ENCODE measurements around the gene ZNF709.
A peak's percentile ranks its signal among the peaks of the same experiment; 100 is the strongest.
"Not testable (repeated sequence)": the region's sequence is repeated elsewhere in the genome, so short reads cannot be mapped to it uniquely, and the experiment has no call there.

The ZNF709 gene

GRCh38 chr19:12484371-12485051 lies at the start of gene ZNF709:
ZNF709 (minus strand) TSS chr19:12484816; CDS start chr19:12484657, 159 bp downstream.
- peak; percentile 93 for DNase-seq

GRCh38 chr19:12527034-12527836 lies 42.6 kb upstream of the ZNF709 start:
- peak; percentile 21 for DNase-seq

- no peak for DNase-seq
Observed at GRCh38 chr19:12526542-12526941, 41.9 kb upstream of the ZNF709 start.

DNA sequence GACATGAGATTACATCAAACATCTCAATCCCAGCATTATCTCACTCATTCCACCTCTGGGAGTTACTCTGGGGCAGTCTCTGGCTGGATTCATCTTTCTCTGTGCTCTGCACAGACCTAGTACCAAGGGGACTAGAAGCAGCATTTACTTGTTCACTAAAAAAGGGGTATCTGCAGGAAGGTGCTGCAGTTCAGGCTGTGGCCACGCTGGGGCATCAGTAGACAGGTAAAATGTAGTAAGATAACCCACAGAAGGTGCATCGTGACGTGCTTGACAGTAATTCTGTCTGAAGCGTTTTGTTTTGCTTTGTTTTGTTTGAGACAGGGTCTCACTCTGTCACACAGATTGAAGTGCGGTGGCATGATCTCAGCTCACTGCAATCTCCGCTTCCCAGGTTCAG lies 37.4 kb upstream of the ZNF709 start:
- DNase-seq, result peak; percentile 26

DNA sequence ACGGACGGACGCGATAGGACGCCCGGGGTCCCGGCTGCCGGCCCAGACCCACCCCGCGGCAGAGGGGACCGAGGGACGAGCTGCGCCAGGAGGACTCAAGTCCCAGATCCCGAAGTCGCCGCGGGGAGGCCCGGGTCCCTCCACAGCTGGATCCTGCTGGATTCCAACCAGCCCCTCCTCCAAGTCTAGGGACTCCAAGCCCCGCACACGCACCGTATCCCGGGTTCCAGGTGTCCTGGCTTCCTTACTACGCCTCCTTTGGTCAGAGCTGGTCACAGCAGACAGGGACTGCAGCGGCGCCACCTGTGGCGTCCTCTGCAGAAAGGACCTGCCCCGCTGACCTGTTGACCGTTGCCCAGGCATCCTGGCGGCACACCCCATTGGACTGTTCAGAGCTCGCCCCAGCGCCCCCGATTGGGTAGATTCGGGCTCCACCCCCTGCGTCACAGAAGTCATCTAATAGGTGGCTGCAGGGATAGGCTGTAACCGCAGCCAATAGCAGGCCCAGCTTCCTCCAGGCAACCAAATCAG lies 29.0 kb upstream of the ZNF709 start:
- DNase-seq, result no peak

GRCh38 chr19:12497032-12497431 lies 12.4 kb upstream of the ZNF709 start:
- no peak for DNase-seq

GRCh38 chr19:12496480-12496879 lies 11.9 kb upstream of the ZNF709 start:
- no peak for DNase-seq

GRCh38 chr19:12495002-12495802 lies 10.6 kb upstream of the ZNF709 start:
- peak; percentile 98 for DNase-seq

DNA sequence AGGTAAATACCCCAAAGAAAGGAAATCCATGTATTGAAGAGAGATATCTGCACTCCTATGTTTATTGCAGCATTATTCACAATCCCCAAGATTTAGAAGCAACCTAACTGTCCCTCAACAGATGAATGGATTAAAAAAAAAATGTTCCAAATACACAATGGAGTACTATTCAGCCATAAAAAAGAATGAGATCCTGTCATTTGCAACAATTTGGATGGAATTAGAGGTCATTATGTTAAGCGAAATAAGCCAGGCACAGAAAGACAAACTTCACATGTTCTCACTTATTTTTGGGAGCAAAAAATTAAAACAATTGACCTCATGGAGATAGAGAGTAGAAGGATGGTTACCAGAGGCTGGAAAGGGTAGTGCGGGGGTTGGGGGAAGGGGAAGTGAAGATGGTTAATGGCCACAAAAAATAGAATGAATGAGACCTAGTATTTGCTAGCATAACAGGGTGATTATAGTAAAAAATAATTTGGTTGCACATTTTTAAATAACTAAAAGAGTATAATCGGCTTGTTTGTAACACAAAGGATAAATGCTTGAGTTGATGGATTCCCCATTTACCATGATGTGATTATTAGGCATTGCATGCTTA lies 9.7 kb upstream of the ZNF709 start:
- no peak for DNase-seq

DNA sequence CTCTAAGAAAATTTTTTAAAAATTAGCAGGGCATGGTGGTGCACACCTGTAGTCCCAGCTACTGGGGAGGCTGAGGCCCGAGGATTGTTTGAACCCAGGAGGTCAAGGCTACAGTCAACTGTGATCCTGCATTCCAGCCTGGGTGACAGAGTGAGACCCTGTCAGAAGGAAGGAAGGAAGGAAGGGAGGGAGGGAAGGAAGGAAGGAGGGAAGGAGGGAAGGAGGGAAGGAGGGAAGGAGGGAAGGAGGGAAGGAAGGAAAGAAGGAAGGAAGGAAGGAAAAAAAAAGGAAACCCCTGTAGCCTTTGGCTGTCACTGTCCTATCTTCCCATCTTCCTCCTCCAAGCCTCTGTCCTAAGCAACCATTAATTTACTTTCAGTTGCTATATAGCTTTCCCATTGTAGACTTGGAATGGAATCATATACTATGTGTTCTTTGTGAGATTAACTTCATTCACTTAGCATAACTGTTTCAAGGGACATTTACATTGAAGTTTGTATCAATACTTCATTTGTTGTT lies 1.7 kb upstream of the ZNF709 start:
- not testable (repeated sequence) for DNase-seq

DNA sequence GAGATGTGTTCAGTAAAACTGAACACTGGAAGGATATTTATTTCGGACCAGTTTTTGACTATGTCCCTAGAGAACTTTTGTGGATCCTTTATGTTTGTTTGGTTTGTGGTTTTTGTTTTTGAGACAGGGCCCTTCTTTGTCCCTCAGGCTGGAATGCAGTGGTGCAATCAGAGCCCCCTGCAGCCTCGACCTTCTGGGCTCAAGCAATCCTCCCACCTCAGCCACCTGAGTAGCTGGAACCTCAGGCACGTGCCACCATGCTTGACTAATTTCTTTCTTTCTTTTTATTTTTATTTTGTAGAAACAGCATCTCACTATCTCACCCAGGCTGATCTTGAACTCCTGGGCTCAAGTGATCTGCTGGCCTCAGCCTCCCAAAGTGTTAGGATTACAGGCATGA lies 955 bp upstream of the ZNF709 start:
- DNase-seq, result no peak

DNA sequence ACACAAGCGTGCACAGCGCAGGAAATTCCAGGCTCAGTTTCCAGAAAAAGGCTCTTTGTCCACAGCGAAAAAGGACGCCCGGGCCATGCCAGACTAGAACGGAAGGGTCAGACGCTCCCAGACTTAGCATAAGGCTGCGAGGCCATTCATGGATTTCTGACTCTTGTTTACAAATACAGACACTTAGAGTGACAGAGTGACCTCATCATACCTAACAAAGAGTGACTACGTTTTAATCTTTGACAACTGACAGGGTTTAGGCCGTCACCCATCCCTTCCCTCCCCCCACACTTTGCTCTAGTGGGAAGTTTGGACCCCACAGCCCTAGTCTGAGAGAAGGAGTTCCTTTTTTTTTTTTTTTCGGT lies 418 bp upstream of the ZNF709 start:
- DNase-seq, result no peak

DNA sequence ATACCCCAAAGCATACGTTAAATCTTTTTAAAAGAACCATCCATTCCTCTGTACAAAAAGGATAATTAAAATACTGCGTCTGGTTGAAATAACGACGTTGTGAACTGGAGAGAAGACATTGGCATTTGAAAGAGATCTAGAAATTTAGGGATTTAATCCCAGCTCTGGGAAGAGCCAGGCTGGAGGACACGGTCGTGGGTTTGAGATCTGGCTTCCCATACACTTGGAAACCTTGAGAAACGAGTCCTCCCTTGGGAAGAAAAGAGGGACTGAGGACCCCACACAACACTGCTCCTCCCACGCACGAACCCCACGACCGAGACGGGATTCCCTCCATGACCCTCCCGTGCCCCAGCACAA lies 625 bp downstream of the ZNF709 start:
- DNase-seq, result peak; percentile 51

DNA sequence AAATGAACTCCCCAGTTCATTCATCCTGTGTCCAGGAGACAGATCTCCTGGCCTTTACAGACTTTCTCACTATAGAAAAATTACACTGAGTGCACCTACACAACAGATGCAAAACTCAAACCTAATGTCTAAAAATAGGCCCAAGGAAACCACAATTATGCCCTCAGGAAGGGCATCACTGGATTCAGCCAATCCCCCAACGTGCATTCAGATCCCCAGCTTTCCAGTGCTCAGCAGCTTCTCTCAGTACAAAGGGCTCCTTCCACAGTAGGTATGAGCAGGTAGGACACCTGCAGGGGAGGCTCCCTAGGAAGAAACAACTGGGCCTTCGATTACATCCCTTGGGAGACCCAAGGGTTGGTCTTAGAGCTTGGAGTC lies 2.1 kb downstream of the ZNF709 start:
- DNase-seq, result no peak

- no peak for DNase-seq
Observed at GRCh38 chr19:12481781-12482508, 2.7 kb downstream of the ZNF709 start.

- peak; percentile 63 for DNase-seq
Observed at GRCh38 chr19:12478234-12478941, 6.2 kb downstream of the ZNF709 start.

DNA sequence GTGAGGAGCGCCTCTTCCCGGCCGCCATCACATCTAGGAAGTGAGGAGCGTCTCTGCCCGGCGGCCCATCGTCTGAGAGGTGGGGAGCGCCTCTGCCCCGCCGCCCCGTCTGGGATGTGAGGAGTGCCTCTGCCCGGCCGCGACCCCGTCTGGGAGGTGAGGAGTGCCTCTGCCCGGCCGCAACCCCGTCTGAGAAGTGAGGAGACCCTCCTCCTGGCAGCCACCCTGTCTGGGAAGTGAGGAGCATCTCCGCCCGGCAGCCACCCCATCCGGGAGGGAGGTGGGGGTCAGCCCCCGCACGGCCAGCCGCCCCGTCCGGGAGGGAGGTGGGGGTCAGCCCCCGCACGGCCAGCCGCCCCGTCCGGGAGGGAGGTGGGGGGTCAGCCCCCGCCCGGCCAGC lies 17.0 kb downstream of the ZNF709 start:
- DNase-seq, result not testable (repeated sequence)

GRCh38 chr19:12465211-12465610 lies 19.4 kb downstream of the ZNF709 start:
- no peak for DNase-seq

DNA sequence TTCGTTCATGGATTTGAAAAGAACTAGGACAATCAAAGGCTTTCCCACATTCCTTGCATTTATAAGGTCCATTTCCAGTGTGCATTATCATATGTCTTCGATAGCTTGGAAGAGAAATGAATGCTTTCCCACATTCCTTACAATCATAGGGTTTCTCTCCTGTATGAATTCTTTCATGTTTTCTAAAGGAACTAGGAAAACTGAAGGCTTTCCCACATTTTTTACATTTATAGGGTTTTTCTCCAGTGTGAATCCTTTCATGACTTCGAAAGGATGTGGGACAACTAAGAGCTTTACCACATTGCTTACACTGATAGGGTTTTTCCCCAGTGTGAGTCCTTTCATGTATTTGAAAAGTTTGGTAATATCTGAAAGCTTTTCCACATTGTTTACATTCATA lies 19.8 kb downstream of the ZNF709 start:
- no peak for DNase-seq

GRCh38 chr19:12464139-12464538 lies 20.5 kb downstream of the ZNF709 start:
- DNase-seq, result not testable (repeated sequence)

DNA sequence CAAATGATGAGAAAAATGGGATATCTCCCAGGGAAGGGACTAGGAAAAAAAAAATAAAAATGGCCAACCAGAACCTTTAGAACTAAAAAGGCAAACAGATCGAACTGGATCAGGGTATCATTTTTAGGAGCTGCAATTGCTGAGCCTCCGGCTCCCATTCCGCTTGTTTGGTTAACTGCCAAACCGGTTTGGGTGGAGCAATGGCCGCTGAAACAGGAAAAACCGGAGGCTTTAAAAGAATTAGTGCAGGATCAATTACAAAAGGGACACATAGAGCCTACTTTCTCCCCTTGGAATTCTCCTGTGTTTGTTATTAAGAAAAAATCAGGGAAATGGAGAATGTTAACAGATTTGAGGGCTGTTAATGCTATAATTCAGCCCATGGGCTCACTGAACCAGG lies 31.1 kb downstream of the ZNF709 start:
- no peak for DNase-seq
